Prostate gland (tissue), 2 donors: ENCODE measurements around the gene EID2.

Experiments
- CTCF ChIP-seq, 4 experiments: fragments of 200-600 bp in 2 of 4; fragments of 450-650 bp in 2 of 4; sonication (generic) in 2 of 4; IDR thresholded peaks; 1 replicate in 3 of 4; 2 replicates in 1 of 4; pipeline ENCODE4 v1.5.1; 2016 to 2019; ENCODE audit warnings: antibody characterized with exemption in 4 of 4, mild to moderate bottlenecking in 2 of 4, moderate library complexity in 2 of 4
- POLR2A ChIP-seq: fragments of 450-650 bp; IDR thresholded peaks from one replicate; pipeline ENCODE4 v1.6.1; 2016; ENCODE audit warnings: antibody characterized with exemption, mild to moderate bottlenecking
- POLR2AphosphoS5 ChIP-seq: sonication (generic); formaldehyde crosslinking; IDR thresholded peaks from one replicate; pipeline ENCODE4 v1.6.1; 2017; ENCODE audit warnings: antibody characterized with exemption

GRCh38 chr19:39587496-39587895, 47.5 kb upstream of the EID2 start:
- no peak for TF ChIP-seq CTCF (IDR thresholded peaks at IDR 0.05)
- TF ChIP-seq POLR2AphosphoS5, result no peak
- no peak for TF ChIP-seq POLR2A
